ENCODE measurements around the gene YRDC. TPM values are rescaled to one million over a fixed set of nuclear protein-coding genes. Genes with fewer than 3 reads are reported as not detected.

Gene YRDC
- total RNA-seq, 2 donors from 2014 or later: 20.1 to 48.3 TPM

Other genes with a start within 250 kb of the YRDC start
- gene GNL2, start 212.3 kb downstream of the YRDC start, total RNA-seq: 10 to 100 TPM; 48.8 to 76.6 TPM
- not detected for gene RSPO1, start 173.3 kb downstream of the YRDC start, total RNA-seq
- 10 to 100 TPM; 51.2 to 67.5 TPM for gene CDCA8, start 115.7 kb downstream of the YRDC start, total RNA-seq
- 1 to 10 TPM; 1.4 to 1.7 TPM for gene EPHA10, start 43.1 kb downstream of the YRDC start, total RNA-seq
- gene MANEAL, start 14.4 kb downstream of the YRDC start, total RNA-seq: 1 to 10 TPM; 3.0 to 5.2 TPM
- gene C1orf122, start 418 bp downstream of the YRDC start, total RNA-seq: 10 to 100 TPM; 17.7 to 29.4 TPM
- gene MTF1, start 51.4 kb upstream of the YRDC start, total RNA-seq: 10 to 100 TPM; 23.5 to 27.2 TPM
- 10 to 100 TPM; 21.6 to 26.9 TPM for gene INPP5B, start 138.8 kb upstream of the YRDC start, total RNA-seq
- gene SF3A3, start 181.8 kb upstream of the YRDC start, total RNA-seq: 100 to 1,000 TPM in 1 of 2 donors, 10 to 100 TPM in 1; 77.5 to 129 TPM
- 10 to 100 TPM in 1 of 2 donors, 1 to 10 TPM in 1; 8.6 to 15.5 TPM for gene FHL3, start 197.3 kb upstream of the YRDC start, total RNA-seq
- 10 to 100 TPM; 41.1 to 60.8 TPM for gene UTP11, start 204.5 kb upstream of the YRDC start, total RNA-seq
- under 1 TPM; 0.11 TPM for gene POU3F1, start 238.6 kb upstream of the YRDC start, total RNA-seq

Measured in activated T-helper 17 cell treated with anti-CD3 and anti-CD28 coated beads, Interleukin-2, amount 50 U/mL, for 72 hours (primary cell).